NCI-H187 treated with DMSO at 0.1 percent for 48 hours (cell line): Measurements from ENCODE around the gene ZFY.

Experiments used
- DNase-seq: peaks from one replicate; lab custom pipeline; 2025; lab: John Stamatoyannopoulos, UW

ZFY gene

DNA sequence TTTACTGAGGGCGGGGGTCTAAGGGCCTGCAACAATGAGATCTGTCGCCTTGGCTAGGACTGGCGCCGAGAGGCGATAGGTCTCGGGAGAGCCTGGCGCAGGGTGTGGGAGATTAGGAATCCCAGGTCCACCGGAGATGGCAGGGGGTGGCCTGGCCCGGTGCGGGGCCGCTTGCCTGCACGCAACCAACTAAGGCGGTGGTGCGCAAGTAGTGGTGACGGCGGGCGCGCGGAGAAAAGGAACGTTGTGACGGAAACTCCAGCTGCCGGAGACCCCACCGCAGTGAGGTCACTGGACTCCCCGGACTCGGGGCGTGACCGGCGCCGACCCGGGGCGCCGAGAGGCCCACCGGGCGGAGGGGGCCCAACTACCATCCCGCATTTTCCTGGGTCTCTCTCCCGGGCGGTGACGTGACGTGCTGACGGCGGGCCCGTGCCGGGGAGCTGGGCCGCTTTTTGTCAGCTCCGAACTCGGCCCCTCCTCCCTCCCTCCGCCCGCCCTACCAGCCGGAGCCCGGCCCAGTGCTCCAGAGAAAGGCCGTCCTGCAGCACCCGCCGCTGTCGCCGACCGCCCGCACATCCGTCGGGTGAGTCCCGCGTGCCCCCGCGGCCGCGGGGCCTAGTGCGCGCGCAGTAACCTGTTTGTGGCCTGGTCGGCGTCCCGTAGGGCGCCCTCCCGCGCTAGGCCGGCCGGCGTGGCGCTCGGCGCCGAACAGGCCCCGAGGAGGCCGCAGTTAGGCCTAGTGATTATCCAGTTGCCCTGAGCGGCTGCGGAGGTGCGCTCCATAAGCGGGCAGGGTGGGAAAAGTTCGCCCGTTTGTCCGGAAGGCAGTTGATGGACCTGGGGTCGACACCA is at the start of gene ZFY:
ZFY (plus strand) TSS at position 521 of the 855 bp plus-strand sequence. CDS start 18,556 bp downstream, outside the sequence.
- DNase-seq = no peak

DNA sequence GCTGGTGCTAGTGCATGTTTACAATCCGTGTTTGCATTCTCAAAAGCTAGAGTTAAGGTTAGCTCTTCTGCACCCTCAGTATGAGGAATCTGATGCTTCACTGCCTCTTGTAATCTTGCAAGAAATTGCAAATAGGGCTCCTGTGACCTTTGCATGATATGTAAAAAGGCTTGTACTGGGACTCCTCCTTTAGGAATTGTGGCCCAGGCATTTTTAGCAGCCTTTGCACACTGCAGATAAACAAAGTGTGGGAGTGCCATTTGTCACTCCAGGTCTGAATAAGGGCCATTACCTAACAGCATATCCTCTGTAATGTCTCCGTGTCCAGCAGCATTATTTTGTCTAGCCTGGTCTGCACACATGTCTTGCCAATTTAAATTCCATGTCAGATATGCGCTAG is 49.3 kb upstream of the ZFY start:
- no peak for DNase-seq

DNA sequence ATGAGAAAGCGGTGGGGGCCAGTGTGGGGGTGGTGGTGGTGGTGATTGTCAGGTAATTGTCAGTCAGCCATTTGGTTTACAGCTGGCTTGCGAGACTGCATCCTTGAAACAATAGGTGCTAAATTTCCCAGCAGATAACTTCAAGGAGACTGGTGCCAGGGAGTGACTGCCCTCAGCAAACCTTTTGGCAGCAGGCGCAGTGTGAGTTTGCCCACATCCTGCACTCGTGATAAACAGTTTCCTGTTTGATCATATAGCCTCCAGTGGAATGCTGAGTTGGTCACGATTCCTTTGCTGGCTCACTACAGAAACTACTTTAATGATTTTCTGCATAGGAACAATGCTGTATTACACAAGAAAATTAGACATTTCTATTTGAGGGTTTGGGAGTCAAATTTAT is 47.8 kb upstream of the ZFY start:
- DNase-seq = no peak

DNA sequence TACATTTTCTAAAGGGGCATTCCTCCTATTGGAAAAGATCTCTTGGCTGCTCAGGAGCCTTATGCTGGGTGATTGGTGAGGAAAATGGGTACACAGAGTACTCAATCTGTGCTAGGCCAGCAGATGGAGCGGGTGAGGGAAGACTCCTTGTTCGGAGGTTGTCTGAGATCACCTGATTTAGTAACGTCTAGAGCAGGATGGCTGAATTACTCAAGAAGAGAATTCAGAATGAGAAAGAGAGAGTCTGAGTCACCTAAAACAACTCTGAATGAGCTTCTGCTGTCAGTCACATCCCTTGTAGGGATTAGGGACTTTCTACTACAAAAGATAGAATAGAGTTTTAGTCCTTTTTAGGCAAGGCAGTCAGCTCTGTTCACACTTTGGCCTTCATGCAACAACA is 47.2 kb upstream of the ZFY start:
- no peak for DNase-seq

DNA sequence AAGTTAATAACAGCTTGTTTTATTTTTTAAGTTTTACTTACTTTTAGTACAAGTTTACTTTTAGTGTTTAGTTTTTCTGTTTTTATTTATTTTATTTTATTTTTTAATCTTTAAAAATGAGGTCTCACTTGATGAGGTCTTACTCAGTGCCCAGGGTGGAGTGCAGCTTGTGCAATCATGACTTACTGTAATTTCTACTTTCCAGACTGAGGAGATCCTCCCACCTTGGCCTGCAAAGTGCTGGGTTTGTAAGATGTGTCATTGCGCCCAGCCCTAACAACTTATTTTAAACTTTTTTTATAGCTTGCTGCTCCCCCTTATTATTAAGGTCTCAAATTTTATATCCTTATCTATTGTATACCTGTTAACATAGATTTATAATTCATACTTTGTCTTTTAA is 41.7 kb upstream of the ZFY start:
- no peak for DNase-seq

DNA sequence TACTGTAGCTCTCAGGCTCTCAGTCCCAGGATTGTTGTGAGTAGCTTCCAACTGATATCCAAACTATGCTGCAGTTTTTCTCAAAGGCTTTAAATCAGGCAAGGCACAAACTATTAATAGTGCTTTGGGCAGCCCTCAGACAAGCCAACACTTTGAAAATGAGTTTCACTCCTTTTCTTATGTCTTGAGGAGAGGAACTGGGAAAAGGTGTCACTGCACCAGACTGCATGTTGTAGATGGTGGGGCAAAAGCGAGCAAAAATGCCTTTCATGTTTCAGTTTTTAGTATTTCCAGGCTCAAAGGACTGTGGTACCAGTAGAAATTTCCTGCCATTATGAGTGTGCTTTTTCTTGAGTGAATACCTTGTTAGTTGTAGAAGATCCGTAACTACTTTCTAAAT is 39.1 kb upstream of the ZFY start:
- DNase-seq = no peak

DNA sequence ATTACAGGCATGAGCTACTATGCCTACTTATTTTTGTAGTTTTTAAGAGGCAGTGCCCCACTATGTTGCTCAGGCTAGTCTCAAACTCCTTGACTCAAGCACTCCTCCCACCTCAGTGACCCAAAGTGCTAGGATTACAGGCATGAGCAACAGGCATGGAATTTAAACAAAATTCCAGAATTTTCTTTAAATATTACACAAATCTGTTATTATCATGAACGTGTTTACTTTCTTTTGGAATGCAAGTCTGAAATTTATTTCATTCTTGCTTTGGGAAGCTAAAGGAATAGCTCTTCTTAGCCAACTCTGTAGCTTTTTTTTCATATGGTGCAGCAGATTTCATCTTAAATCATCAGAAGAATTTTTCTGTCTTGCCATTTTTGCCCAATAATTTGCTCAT is 27.8 kb upstream of the ZFY start:
- no peak for DNase-seq

DNA sequence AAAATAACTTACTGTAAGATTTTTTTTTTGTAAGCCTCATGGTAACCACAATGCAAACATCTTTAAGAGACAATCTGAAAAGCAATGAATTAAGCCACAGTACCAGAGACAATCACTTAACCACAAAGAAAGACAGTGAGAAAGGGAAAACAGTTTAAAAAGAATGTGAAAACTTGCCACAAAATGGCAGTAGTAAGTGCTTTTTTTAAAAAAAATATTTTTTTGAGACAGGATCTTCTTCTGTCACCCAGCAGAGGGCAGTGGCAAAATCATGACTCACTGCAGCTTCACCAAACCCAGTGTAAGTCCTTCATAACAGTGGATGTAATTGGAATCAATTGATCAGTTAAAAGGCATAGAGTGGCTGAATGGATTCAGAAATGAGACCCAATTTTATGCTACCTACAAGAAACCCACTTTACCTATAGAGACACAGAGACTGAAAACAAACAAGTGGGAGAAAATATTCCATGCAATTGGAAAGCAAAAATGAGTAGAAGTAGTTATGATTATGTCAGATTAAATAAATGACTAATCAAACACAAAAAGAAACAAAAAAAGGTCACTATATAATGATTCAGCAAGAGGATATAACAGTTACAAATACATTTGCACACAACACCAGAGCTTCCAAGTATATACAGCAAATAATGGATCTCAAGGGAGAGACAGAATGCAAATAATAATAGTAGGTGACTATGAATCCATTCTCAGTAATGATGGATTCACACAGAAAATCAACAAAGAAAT is 21.9 kb upstream of the ZFY start:
- DNase-seq = no peak

DNA sequence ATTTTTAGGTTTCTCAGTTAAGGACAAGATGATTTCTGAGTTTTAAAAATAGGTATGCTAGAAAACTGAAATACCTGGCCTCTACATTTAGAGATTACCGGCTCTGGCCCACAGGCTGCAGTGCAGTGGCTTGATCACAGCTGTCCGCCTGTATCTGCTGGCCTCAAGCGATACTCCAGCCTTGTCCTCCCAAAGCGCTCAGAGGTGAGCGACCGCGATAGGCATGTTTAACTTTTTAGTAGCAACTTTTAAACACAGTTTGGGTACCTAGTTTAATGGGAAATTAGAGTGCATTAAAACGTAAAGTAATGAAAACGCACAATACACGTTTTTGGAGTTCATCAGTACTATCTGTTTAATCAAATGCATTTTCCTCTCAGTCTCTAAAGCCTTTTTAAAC is 1.1 kb upstream of the ZFY start:
- no peak for DNase-seq

DNA sequence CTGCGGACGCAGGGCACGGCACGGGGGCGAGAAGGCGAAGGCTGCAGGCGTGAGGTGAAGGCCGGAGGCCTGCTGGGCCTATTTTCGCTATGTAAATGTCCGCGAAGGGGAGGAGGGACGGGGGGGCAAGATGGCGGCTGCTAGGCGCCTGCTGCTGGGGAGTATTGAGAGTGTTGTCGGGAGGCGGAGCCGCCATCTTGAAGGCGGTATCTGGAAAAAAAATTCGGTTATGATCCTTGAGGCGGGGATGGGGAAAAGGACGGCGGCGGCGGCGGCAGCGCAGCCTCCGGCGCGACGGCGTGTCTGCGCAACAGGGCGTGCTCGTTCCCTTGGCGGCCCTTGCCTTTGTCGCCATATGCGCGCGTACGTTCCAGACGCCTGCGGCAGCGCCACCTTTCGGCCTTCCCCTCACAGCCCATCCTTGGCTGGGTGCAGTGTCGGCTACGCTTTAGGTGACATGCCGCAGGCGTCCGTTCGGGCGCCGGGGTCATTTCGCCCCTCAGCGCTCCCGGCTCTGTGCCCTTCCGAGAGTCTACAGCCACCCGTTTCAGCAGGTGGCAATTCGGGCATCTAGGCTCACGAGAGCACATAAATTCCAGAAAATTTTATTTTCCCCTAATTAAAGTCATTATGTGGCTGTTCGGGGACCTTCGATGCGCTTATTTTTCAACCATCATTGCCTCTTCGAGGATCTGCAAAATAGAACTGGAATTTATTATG is 695 bp downstream of the ZFY start:
- DNase-seq = no peak

DNA sequence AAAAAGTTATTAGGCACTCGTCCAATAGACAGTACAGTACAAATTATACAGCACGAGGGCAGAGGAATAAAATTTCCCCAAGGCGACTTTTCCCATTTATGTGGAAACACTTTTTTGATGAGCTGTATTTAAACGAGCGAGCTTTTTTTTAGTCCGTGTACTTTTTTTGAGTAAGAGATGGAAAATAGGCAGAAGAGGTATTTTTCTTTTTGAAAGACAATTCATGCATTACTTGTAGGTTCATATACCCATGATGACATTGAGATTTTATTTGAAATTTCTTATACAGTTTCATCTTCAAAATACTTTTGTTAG is 1.2 kb downstream of the ZFY start:
- DNase-seq = no peak

DNA sequence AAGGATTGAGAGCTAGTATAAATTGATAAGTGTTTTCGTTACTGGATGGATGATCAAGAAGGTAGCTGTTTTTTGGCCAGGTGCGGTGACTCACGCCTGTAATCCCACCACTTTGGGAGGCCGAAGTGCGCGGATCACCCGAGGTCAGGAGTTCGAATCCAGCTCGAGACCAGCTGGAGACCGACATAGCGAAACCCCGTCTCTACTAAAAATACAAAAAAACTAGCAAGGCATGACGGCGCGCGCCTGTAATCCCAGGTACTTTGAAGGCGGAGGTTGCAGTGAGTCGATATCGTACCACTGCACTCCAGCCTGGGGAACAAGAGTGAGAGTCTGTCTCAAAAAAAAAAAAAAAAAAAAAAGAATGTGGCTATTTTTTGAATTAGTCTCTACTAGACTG is 2.0 kb downstream of the ZFY start:
- no peak for DNase-seq

DNA sequence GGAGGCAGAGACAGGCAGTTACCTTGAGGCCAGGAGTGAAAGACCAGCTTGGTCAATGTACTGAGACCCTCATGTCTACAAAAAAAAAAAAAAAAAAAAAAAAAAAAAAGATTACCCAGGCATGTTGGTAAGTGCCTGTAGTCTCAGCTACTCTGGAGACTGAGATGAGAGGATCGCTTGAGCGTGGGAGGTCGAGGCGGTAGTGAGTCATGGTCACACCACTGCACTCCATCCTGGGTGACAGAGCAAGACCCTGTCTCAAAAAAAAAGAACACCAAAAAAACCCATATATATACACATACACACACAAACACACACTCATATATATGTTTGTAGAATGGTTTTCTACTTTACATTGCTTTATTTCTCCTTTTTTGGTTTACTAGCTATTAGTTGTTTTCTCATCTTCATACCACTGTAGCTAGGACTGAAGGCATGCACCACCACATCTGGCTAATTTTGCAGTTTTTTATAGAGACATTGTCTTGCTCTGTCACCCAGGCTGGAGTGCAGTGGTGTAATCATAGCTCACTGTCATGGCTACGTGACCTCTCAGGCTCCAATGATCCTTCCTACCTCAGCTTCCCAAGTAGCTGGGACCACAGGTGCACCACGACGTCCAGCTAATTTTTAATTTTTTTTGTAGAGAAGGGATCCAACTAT is 14.5 kb downstream of the ZFY start:
- no peak for DNase-seq

DNA sequence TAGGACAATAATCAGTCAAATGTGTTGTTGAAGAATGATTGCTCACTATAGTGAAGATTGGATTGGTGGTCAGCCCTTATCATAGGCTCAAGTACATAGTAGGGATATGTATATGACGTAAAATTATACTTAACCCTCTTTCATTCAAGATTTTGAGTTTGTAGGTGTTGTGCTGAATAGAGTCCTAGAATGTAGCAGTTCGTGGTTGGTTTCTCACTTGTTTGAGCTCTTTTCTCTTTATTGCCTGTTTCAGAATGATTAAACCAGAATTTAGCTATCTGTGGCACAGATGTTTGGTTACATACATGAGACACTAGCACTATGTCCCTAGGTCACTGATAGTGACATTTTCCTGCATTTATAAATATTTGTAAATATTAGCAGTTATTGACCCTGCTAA is 15.5 kb downstream of the ZFY start:
- no peak for DNase-seq

DNA sequence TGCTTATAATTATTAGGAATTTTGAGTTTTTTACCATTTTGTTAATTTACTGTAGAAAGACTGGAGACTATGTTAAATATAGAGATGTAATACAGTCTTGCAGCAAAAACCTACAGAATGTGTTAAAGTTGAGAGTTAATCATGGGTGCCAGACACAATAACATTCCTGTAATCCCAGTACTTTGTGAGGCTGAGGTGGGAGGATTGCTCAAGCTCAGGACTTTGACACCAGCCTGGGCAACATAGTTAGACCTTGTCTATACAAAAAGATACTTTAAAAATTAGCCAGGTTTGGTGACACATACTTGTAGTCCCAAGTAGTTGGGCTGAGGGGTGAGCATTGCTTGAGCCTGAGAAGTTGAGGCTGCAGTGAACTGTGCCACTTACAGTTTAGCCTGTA is 17.7 kb downstream of the ZFY start:
- DNase-seq = no peak

DNA sequence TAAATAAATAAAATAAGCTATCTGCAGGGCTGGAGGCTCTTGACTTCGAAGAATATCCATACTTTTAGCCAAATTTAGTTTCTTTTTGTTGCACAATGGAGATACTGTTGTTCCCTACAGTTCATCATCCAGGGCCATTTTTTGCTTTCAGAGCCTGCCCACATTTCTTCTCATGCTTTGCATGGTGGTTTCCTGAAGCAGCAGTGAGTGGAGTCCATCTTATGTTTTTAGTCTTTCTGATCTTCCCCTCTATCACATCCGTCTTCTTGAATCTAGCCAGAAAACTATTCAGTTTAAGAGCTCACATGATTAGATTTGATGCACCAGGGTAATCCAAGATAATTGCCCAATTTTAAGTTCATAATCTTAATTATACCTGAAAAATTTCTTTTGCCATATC is 19.6 kb downstream of the ZFY start:
- no peak for DNase-seq

DNA sequence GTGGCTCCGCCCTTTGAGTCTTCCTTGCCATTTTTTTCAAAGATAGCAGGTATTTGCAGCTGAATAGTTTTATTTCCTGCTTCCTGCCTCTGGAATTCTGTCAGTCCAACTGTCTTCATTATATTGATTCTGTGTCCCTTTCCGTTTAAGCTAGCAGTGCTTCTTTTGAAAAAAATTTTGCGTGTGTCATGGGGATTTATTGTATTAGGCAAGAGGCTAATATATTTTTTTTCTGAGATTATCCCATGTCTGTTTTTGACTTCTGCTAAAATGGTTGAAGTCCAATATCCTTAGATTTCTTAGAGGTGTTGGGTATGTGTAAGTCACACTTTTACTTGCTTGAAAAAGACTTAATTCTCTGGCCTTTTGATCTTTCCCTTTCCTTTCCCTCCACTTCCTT is 20.4 kb downstream of the ZFY start:
- DNase-seq = no peak

DNA sequence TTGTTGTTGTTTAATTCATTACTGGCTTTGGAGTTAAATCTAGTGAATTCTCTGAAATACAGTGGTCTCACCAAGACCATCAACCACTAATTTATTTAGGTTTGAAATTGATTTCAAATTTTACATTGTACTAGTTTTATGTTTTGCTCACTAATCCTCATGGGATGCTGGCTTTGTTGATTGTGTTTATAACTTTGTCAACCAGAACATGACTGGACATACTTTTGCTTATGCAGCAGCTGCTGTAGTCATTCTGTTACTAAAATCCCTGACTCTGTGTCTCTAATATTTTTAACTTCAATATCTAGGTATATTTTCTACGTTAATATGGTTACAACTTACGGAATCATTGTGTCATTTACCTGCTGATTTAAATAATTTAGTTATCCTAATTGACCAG is 26.9 kb downstream of the ZFY start:
- no peak for DNase-seq

DNA sequence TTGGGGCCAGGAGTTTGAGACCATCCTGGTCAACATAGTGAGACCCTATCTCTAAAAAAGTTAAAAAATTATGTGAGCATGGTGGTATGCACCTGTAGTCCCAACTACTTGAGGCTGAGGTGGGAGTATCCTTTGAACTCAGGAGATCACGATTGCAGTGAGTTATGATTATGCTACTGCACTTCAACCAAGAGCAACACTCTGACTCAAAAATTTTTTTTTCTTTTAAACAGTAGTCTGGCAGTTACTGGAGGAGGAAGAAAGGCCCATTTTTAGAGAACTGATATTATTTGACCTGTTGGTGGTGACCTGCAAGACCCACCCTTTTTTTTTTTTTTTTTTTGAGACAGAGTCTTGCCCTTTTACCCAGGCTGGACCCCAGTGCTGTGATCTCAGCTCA is 29.6 kb downstream of the ZFY start:
- no peak for DNase-seq

DNA sequence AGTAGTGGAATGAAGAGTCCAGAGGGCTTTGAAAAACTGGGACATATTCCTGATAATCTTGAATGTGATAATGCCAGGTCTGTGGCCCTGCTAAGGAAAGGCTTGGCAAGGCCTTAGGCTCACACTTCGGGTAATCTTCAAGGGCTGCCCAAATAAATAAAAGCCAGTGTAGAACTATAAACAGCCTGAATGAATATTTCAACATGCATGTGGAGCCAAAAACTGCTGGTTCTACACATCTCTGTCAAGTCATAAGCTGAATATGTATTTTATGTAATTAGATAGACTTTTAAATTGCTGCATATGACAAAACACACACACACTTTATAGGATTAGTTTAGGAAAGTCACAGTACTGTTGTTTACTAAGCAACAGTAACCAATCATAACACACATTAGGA is 30.4 kb downstream of the ZFY start:
- no peak for DNase-seq

DNA sequence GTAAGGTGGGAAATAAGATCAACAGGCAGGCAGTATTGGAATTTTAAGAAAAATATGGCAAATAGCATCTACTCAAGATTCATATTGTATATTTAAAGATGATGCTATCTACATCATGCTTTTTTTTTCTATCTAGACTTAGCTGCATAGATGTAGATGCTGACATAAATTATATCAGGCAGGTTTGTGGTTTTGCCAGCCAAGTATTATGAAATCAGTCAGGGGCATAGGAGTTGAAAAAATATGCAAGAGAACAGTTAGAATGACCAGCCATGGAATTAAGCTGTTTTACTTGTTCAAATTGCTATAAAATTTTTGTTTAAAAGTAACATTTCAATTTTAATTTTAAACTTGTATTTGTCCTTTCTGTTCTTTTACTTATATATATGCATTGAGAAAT is 34.4 kb downstream of the ZFY start:
- no peak for DNase-seq

DNA sequence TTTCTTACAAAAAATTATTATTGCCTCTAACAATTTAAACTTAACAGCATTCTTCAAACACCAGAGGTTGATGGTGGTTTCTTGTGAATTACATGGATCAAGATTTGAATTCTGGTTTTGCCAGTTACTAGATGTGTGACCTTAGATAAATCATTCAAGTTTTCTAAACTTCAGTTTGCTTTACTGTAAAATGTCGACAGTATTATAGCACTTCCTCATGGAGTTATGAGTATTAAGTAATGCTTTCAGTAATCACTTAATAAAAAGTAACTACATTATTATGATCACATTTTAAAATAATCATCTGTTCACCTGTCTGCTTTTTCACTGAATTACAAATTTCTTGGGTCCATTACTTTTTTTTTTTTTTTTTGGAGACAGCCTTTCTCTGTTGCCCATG is 37.5 kb downstream of the ZFY start:
- no peak for DNase-seq
